Adrenal gland (tissue), 5 donors: ENCODE data around the gene DCC.

ENCODE experiments used
- CTCF ChIP-seq, 6 experiments: fragments of 450-650 bp in 4 of 6; fragments of 200-600 bp in 2 of 6; sonication (generic) in 1 of 6; IDR thresholded peaks; 1 replicate in 5 of 6; 2 replicates in 1 of 6; pipeline versions ENCODE4 v1.5.1 to v1.8.0; 2016 to 2021; ENCODE audit warnings: antibody characterized with exemption in 6 of 6, mild to moderate bottlenecking in 2 of 6, moderate library complexity in 1 of 6
- POLR2A ChIP-seq, 2 donors: fragments of 450-650 bp; IDR thresholded peaks; one replicate each; pipeline ENCODE4 v1.6.1; 2017; ENCODE audit warnings: antibody characterized with exemption in 2 of 2, mild to moderate bottlenecking in 2 of 2, moderate library complexity in 1 of 2
- donor health status: DM: no; HTN: no; CAD: no.

- TF ChIP-seq CTCF (IDR thresholded peaks at IDR 0.05) = no peak
- TF ChIP-seq POLR2A (IDR thresholded peaks at IDR 0.05) = no peak
Measured at GRCh38 chr18:53056064-53056463, 716.1 kb downstream of the DCC start.
